GM12878 (cell line): Measurements from ENCODE around the gene DMRT1. TPM values are rescaled to one million over a fixed set of nuclear protein-coding genes. Genes with fewer than 3 reads are reported as not detected.

ENCODE experiments used
- BACH1 ChIP-seq: fragments of 450-650 bp; IDR thresholded peaks from 2 replicates; pipeline ENCODE4 v1.6.1; 2017; ENCODE audit warnings: mild to moderate bottlenecking, borderline replicate concordance
- CBX3 ChIP-seq: fragments of 200-600 bp; sonication (generic); IDR thresholded peaks from 2 replicates; pipeline ENCODE4 v1.6.1; 2016; ENCODE audit warnings: low read depth, borderline replicate concordance
- DPF2 ChIP-seq: fragments of 450-650 bp; IDR thresholded peaks from 2 replicates; pipeline ENCODE4 v1.6.1; 2017; ENCODE audit warnings: mild to moderate bottlenecking
- ESRRA ChIP-seq: IDR thresholded peaks from 2 replicates; pipeline ENCODE4 v1.6.1; 2012; ENCODE audit warnings: mild to moderate bottlenecking, low read length, improper control_type of control experiment
- FOXM1 ChIP-seq: IDR thresholded peaks from 2 replicates; pipeline ENCODE4 v1.6.1; 2012; ENCODE audit warnings: low read depth, mild to moderate bottlenecking, inconsistent platforms, low read length, moderate library complexity
- KAT2A ChIP-seq: conservative IDR thresholded peaks from 2 replicates; pipeline ENCODE4 v1.6.1; 2011; ENCODE audit warnings: low read depth, low read length; ENCODE audit not compliant: control insufficient read depth
- LARP7 ChIP-seq: fragments of 450-650 bp; IDR thresholded peaks from 2 replicates; pipeline ENCODE4 v1.6.1; 2017; ENCODE audit warnings: mild to moderate bottlenecking
- MXI1 ChIP-seq: fragments of 150-350 bp; IDR thresholded peaks from 2 replicates; pipeline ENCODE4 v1.6.1; 2011; ENCODE audit warnings: low read depth, mild to moderate bottlenecking, inconsistent platforms, low read length, improper control_type of control experiment
- NR2C1 ChIP-seq: fragments of 450-650 bp; IDR thresholded peaks from 2 replicates; pipeline ENCODE4 v1.6.1; 2017; ENCODE audit warnings: antibody characterized with exemption, mild to moderate bottlenecking, moderate library complexity
- NR2C2 ChIP-seq: IDR thresholded peaks from 2 replicates; pipeline ENCODE4 v1.6.1; 2011; ENCODE audit warnings: borderline replicate concordance, low read depth; ENCODE audit not compliant: control insufficient read depth, insufficient read length
- NR2F1 ChIP-seq: fragments of 450-650 bp; conservative IDR thresholded peaks from 2 replicates; pipeline ENCODE4 v1.6.1; 2017; ENCODE audit warnings: mild to moderate bottlenecking
- PAX8 ChIP-seq: fragments of 450-650 bp; IDR thresholded peaks from 2 replicates; pipeline ENCODE4 v1.6.1; 2017; ENCODE audit warnings: mild to moderate bottlenecking, moderate library complexity
- RAD21 ChIP-seq: IDR thresholded peaks from 2 replicates; pipeline ENCODE4 v1.6.1; 2011; ENCODE audit warnings: mild to moderate bottlenecking, low read depth, low read length, moderate library complexity; ENCODE audit not compliant: insufficient read depth
- RB1 ChIP-seq: fragments of 450-650 bp; formaldehyde crosslinking; IDR thresholded peaks from 2 replicates; pipeline ENCODE4 v1.6.1; 2017; ENCODE audit warnings: mild to moderate bottlenecking, borderline replicate concordance
- RBBP5 ChIP-seq: fragments of 200-600 bp; sonication (generic); conservative IDR thresholded peaks from 2 replicates; pipeline ENCODE4 v1.6.1; 2016
- RCOR1 ChIP-seq: conservative IDR thresholded peaks from 2 replicates; pipeline ENCODE4 v1.6.1; 2012; ENCODE audit warnings: low read depth, low read length, improper control_type of control experiment
- RELA ChIP-seq: fragments of 450-650 bp; IDR thresholded peaks from 2 replicates; pipeline ENCODE4 v1.8.0; 2014; ENCODE audit warnings: borderline replicate concordance; ENCODE audit not compliant: partially characterized antibody
- SMAD1 ChIP-seq: fragments of 450-650 bp; IDR thresholded peaks from 2 replicates; pipeline ENCODE4 v1.6.1; 2018; ENCODE audit warnings: mild to moderate bottlenecking, low read depth; ENCODE audit not compliant: partially characterized antibody
- SMC3 ChIP-seq: IDR thresholded peaks from 2 replicates; pipeline ENCODE4 v1.6.1; 2011; ENCODE audit warnings: low read length, improper control_type of control experiment, borderline replicate concordance
- TBL1XR1 ChIP-seq: IDR thresholded peaks from 2 replicates; pipeline ENCODE4 v1.6.1; 2012; ENCODE audit warnings: low read depth, low read length, improper control_type of control experiment
- YY1 ChIP-seq: IDR thresholded peaks from 2 replicates; pipeline ENCODE4 v1.6.1; 2011; ENCODE audit warnings: low read depth, mild to moderate bottlenecking, low read length
- ZNF207 ChIP-seq: fragments of 450-650 bp; IDR thresholded peaks from 2 replicates; pipeline ENCODE4 v1.6.1; 2014; ENCODE audit warnings: antibody characterized with exemption, mild to moderate bottlenecking, borderline replicate concordance
- ZSCAN29 ChIP-seq: fragments of 450-650 bp; IDR thresholded peaks from 2 replicates; pipeline ENCODE4 v1.6.1; 2017; ENCODE audit warnings: mild to moderate bottlenecking, moderate library complexity
- polyA plus RNA-seq, 11 experiments: library from polyadenylated mRNA; depleted of rRNA in 4 of 11; unstranded in 6 of 11; stranded (reverse) in 5 of 11; fragments of >200 nt; fragmentation: Nextera tagmentation in 4 of 11; fragmentation: Illumina TruSeq in 1 of 11; extraction: Ambion mirVana in 4 of 11; extraction: Trizol in 1 of 11; gene quantifications; 1 replicate in 1 of 11; 2 replicates in 10 of 11; pipeline versions ENCODE4 v1.2.1 to v1.2.3, GENCODE V29; 2011 to 2016; ENCODE audit warnings: inconsistent platforms in 2 of 11, missing spikeins in 2 of 11, low read depth in 1 of 11
- total RNA-seq, 4 experiments: library from RNA; depleted of rRNA in 3 of 4; stranded (reverse); fragments of >200 nt in 3 of 4; fragmentation: Illumina TruSeq in 1 of 4; extraction: Trizol in 1 of 4; gene quantifications; 2 replicates each; pipeline versions ENCODE4 v1.2.1 to v1.2.3, GENCODE V29; 2013 to 2021
- TF ChIP-seq, protein P1 (sequence below): fragments of 450-650 bp; IDR thresholded peaks from 2 replicates; pipeline ENCODE4 v1.6.1; 2017; ENCODE audit warnings: mild to moderate bottlenecking, moderate library complexity
- TF ChIP-seq, protein P2 (sequence below): fragments of 450-650 bp; IDR thresholded peaks from 2 replicates; pipeline ENCODE4 v1.6.1; 2016; ENCODE audit warnings: mild to moderate bottlenecking
- TF ChIP-seq, protein P3 (sequence below): fragments of 450-650 bp; IDR thresholded peaks from 2 replicates; pipeline ENCODE4 v1.6.1; 2017; ENCODE audit warnings: low read depth, mild to moderate bottlenecking, moderate library complexity

DMRT1 gene
- total and polyA plus RNA-seq, 10 of the 15 experiments (the other 5 are each of a cell fraction or from before 2014, with no cell fraction given): 0.06 to 1.9 (median 0.24) TPM

- TF ChIP-seq CBX3: no peak
- TF ChIP-seq NR2F1: no peak
- peak; percentile 26; the same call in 1 of the 2 replicates for TF ChIP-seq BACH1
- TF ChIP-seq LARP7: 0 out of 2 replicates have a peak, but pooled peaks have one; percentile 42
- TF ChIP-seq RB1: 0 out of 2 replicates have a peak, but pooled peaks have one; percentile 40
- TF ChIP-seq RAD21: peak; percentile 96
- 0 out of 2 replicates have a peak, but pooled peaks have one; percentile 19 for TF ChIP-seq DPF2
- no peak for TF ChIP-seq KAT2A
- peak; percentile 59; the same call in 1 of the 2 replicates for TF ChIP-seq ZSCAN29
- no peak for TF ChIP-seq RCOR1
- TF ChIP-seq ESRRA: no peak
- TF ChIP-seq PAX8: no peak
- TF ChIP-seq, protein P1, sequence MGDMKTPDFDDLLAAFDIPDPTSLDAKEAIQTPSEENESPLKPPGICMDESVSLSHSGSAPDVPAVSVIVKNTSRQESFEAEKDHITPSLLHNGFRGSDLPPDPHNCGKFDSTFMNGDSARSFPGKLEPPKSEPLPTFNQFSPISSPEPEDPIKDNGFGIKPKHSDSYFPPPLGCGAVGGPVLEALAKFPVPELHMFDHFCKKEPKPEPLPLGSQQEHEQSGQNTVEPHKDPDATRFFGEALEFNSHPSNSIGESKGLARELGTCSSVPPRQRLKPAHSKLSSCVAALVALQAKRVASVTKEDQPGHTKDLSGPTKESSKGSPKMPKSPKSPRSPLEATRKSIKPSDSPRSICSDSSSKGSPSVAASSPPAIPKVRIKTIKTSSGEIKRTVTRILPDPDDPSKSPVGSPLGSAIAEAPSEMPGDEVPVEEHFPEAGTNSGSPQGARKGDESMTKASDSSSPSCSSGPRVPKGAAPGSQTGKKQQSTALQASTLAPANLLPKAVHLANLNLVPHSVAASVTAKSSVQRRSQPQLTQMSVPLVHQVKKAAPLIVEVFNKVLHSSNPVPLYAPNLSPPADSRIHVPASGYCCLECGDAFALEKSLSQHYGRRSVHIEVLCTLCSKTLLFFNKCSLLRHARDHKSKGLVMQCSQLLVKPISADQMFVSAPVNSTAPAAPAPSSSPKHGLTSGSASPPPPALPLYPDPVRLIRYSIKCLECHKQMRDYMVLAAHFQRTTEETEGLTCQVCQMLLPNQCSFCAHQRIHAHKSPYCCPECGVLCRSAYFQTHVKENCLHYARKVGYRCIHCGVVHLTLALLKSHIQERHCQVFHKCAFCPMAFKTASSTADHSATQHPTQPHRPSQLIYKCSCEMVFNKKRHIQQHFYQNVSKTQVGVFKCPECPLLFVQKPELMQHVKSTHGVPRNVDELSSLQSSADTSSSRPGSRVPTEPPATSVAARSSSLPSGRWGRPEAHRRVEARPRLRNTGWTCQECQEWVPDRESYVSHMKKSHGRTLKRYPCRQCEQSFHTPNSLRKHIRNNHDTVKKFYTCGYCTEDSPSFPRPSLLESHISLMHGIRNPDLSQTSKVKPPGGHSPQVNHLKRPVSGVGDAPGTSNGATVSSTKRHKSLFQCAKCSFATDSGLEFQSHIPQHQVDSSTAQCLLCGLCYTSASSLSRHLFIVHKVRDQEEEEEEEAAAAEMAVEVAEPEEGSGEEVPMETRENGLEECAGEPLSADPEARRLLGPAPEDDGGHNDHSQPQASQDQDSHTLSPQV: peak; percentile 43; the same call in 1 of the 2 replicates
- TF ChIP-seq YY1: peak; percentile 58; the same call in 1 of the 2 replicates
- peak; percentile 64; the same call in 1 of the 2 replicates for TF ChIP-seq ZNF207
- TF ChIP-seq NR2C2: no peak
- TF ChIP-seq, protein P2, sequence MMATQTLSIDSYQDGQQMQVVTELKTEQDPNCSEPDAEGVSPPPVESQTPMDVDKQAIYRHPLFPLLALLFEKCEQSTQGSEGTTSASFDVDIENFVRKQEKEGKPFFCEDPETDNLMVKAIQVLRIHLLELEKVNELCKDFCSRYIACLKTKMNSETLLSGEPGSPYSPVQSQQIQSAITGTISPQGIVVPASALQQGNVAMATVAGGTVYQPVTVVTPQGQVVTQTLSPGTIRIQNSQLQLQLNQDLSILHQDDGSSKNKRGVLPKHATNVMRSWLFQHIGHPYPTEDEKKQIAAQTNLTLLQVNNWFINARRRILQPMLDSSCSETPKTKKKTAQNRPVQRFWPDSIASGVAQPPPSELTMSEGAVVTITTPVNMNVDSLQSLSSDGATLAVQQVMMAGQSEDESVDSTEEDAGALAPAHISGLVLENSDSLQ: no peak
- TF ChIP-seq SMC3: peak; percentile 92
- peak; percentile 56 for TF ChIP-seq RELA
- TF ChIP-seq TBL1XR1: no peak
- TF ChIP-seq SMAD1: peak; percentile 71
- 0 out of 2 replicates have a peak, but pooled peaks have one; percentile 21 for TF ChIP-seq MXI1
- no peak for TF ChIP-seq NR2C1
- TF ChIP-seq RBBP5: no peak
- TF ChIP-seq, protein P3, sequence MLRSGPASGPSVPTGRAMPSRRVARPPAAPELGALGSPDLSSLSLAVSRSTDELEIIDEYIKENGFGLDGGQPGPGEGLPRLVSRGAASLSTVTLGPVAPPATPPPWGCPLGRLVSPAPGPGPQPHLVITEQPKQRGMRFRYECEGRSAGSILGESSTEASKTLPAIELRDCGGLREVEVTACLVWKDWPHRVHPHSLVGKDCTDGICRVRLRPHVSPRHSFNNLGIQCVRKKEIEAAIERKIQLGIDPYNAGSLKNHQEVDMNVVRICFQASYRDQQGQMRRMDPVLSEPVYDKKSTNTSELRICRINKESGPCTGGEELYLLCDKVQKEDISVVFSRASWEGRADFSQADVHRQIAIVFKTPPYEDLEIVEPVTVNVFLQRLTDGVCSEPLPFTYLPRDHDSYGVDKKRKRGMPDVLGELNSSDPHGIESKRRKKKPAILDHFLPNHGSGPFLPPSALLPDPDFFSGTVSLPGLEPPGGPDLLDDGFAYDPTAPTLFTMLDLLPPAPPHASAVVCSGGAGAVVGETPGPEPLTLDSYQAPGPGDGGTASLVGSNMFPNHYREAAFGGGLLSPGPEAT: 0 out of 2 replicates have a peak, but pooled peaks have one; percentile 9
- no peak for TF ChIP-seq FOXM1
Observed at GRCh38 chr9:1009101-1009707, 167.7 kb downstream of the DMRT1 start (continued).
